ENCODE data around the gene DDX4.

DNA sequence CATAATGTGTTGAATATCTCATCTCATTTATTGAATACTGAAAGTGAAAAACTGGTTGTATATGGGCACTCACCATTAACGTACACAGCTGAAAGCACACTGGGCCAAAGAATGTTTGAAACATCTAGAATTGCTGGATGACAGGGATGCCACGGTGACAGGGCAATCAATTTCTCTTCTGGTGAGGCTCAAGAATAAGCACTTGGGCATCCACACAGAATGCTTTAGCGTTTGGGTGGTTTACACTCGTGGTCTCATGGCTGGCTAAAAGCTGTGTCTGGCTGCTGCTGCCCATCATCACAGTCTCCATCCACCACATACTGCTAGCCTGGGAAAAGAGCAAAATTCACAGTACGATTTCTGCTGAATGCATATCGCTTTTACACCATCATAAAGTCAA is 82.6 kb downstream of the DDX4 start:
- TF ChIP-seq, protein P1, sequence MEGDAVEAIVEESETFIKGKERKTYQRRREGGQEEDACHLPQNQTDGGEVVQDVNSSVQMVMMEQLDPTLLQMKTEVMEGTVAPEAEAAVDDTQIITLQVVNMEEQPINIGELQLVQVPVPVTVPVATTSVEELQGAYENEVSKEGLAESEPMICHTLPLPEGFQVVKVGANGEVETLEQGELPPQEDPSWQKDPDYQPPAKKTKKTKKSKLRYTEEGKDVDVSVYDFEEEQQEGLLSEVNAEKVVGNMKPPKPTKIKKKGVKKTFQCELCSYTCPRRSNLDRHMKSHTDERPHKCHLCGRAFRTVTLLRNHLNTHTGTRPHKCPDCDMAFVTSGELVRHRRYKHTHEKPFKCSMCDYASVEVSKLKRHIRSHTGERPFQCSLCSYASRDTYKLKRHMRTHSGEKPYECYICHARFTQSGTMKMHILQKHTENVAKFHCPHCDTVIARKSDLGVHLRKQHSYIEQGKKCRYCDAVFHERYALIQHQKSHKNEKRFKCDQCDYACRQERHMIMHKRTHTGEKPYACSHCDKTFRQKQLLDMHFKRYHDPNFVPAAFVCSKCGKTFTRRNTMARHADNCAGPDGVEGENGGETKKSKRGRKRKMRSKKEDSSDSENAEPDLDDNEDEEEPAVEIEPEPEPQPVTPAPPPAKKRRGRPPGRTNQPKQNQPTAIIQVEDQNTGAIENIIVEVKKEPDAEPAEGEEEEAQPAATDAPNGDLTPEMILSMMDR (IDR thresholded peaks at IDR 0.05), result no peak
- TF ChIP-seq EZH2 (IDR thresholded peaks at IDR 0.05; ENCODE audit: borderline replicate concordance, insufficient read depth, low read depth, low read length, poor library complexity, severe bottlenecking), result no peak

All from B cell (primary cell).